Endothelial cell of umbilical vein (primary cell): ENCODE data around the gene CCDC116. TPM values are rescaled to one million over a fixed set of nuclear protein-coding genes. Genes with fewer than 3 reads are reported as not detected.

ENCODE experiments used
- BruUV-seq: library from RNA; stranded (reverse); fragments of 400-500 nt; replicated peaks from 2 replicates; lab custom pipeline; 2021; lab: Mats Ljungman, UMichigan
- CTCF ChIA-PET: fragments of 300-600, 350-600 bp; sonication (Branson Sonifier 250); formaldehyde crosslinking; loops from one replicate; lab custom pipeline; 2021; ENCODE audit warnings: antibody characterized with exemption, inconsistent platforms; lab: Charles Lee
- POLR2A ChIA-PET: fragments of 300-600, 350-600 bp; sonication (Branson Sonifier 250); formaldehyde crosslinking; loops from one replicate; lab custom pipeline; 2021; ENCODE audit warnings: antibody characterized with exemption, inconsistent platforms; lab: Charles Lee
- DNase-seq: peaks from one replicate; pipeline ENCODE4 v3.0.0-alpha.2; 2011; ENCODE audit warnings: low read depth, low spot score
- FAIRE-seq: peaks from 2 replicates; lab custom pipeline; 2011; peaks lifted over from hg19 to GRCh38; lab: Jason Lieb, UNC
- H2AFZ ChIP-seq: 2 replicates; pipeline ENCODE4 v1.6.0; 2012; ENCODE audit warnings: low read depth, low read length, control low read depth, inconsistent platforms
- H3K27ac ChIP-seq: 2 replicates; pipeline ENCODE4 v1.5.1; 2011; ENCODE audit warnings: low read depth, mild to moderate bottlenecking, control low read depth, low read length, moderate library complexity; ENCODE audit not compliant: insufficient read depth
- H3K27me3 ChIP-seq, 2 experiments: 2 replicates each; pipeline versions ENCODE4 v1.6.0 to v1.6.1; 2011; ENCODE audit warnings: low read length in 2 of 2, mixed read lengths in 1 of 2; ENCODE audit not compliant: control insufficient read depth in 2 of 2, insufficient read depth in 2 of 2
- H3K36me3 ChIP-seq, 2 experiments: 2 replicates in 1 of 2; 3 replicates in 1 of 2; pipeline ENCODE4 v1.5.1; 2011; ENCODE audit warnings: low read length in 2 of 2, mild to moderate bottlenecking in 1 of 2, moderate library complexity in 1 of 2; ENCODE audit not compliant: control insufficient read depth in 2 of 2, insufficient read depth in 2 of 2; ENCODE audit errors: extremely low read depth in 1 of 2
- H3K4me1 ChIP-seq: 3 replicates; pipeline ENCODE4 v1.5.1; 2011; ENCODE audit warnings: mild to moderate bottlenecking, low read length; ENCODE audit not compliant: control insufficient read depth, insufficient read depth; ENCODE audit errors: extremely low read depth
- H3K4me2 ChIP-seq: 2 replicates; pipeline ENCODE4 v1.6.1; 2011; ENCODE audit warnings: low read length, control low read depth, mixed read lengths; ENCODE audit not compliant: insufficient read depth
- H3K4me3 ChIP-seq, 3 experiments: fragments of 200-600 bp in 1 of 3; sonication (generic), shearing (Covaris generic) in 1 of 3; replicated peaks in 1 of 3; 2 replicates each; pipeline ENCODE4 v1.5.1; 2011 to 2016; ENCODE audit warnings: control low read depth in 3 of 3, low read length in 3 of 3, mild to moderate bottlenecking in 2 of 3, inconsistent platforms in 1 of 3, low read depth in 1 of 3, moderate library complexity in 1 of 3; ENCODE audit not compliant: insufficient read depth in 1 of 3
- H3K79me2 ChIP-seq: 2 replicates; pipeline ENCODE4 v1.6.0; 2012; ENCODE audit warnings: low read length, inconsistent platforms; ENCODE audit not compliant: control insufficient read depth, insufficient read depth
- H3K9ac ChIP-seq: replicated peaks from 2 replicates; pipeline ENCODE3; 2011; ENCODE audit warnings: low read length, control low read depth; ENCODE audit not compliant: insufficient read depth; ENCODE audit errors: extremely low read depth
- H3K9me1 ChIP-seq: replicated peaks from 3 replicates; pipeline ENCODE4 v1.6.0; 2011; ENCODE audit warnings: mild to moderate bottlenecking, low read length; ENCODE audit not compliant: control insufficient read depth, insufficient read depth; ENCODE audit errors: extremely low read depth
- H3K9me3 ChIP-seq: replicated peaks from 2 replicates; pipeline ENCODE4 v1.5.1; 2012; ENCODE audit warnings: low read length, inconsistent platforms; ENCODE audit not compliant: control insufficient read depth, insufficient read depth
- H4K20me1 ChIP-seq: replicated peaks from 2 replicates; pipeline ENCODE3; 2011; ENCODE audit warnings: mild to moderate bottlenecking, low read length; ENCODE audit not compliant: control insufficient read depth, insufficient read depth; ENCODE audit errors: extremely low read depth
- CTCF ChIP-seq, 2 donors: IDR thresholded peaks; 1 replicate in 1 of 2; 2 replicates in 1 of 2; pipeline ENCODE4 v1.5.1; 2011; ENCODE audit warnings: low read length in 2 of 2, mild to moderate bottlenecking in 2 of 2, moderate library complexity in 2 of 2, control low read depth in 1 of 2, inconsistent platforms in 1 of 2, low read depth in 1 of 2; ENCODE audit not compliant: insufficient read depth in 1 of 2; ENCODE audit errors: extremely low read depth in 1 of 2
- EZH2 ChIP-seq: IDR thresholded peaks from 2 replicates; pipeline ENCODE4 v1.6.1; 2012; ENCODE audit warnings: borderline replicate concordance, low read depth, mild to moderate bottlenecking, moderate library complexity, low read length, inconsistent platforms; ENCODE audit not compliant: severe bottlenecking
- FOS ChIP-seq: IDR thresholded peaks from 2 replicates; pipeline ENCODE4 v1.6.1; 2011; ENCODE audit warnings: mild to moderate bottlenecking, low read length, moderate library complexity, borderline replicate concordance; ENCODE audit not compliant: insufficient read depth
- GATA2 ChIP-seq: IDR thresholded peaks from 2 replicates; pipeline ENCODE4 v1.7.0; 2011; ENCODE audit warnings: low read depth, mild to moderate bottlenecking, moderate library complexity, mixed read lengths, low read length; ENCODE audit not compliant: insufficient read length, insufficient read depth
- JUN ChIP-seq: IDR thresholded peaks from 2 replicates; pipeline ENCODE4 v1.6.1; 2011; ENCODE audit warnings: borderline replicate concordance, low read depth; ENCODE audit not compliant: insufficient read length, insufficient read depth
- MAX ChIP-seq: IDR thresholded peaks from 2 replicates; pipeline ENCODE4 v1.6.1; 2011; ENCODE audit not compliant: insufficient read depth, insufficient read length
- MYC ChIP-seq: IDR thresholded peaks from one replicate; pipeline ENCODE4 v1.6.1; 2011; ENCODE audit warnings: mild to moderate bottlenecking, low read depth, low read length
- POLR2A ChIP-seq: IDR thresholded peaks from 2 replicates; pipeline ENCODE4 v1.6.1; 2012; ENCODE audit warnings: low read depth, mild to moderate bottlenecking, control low read depth, low read length
- POLR2AphosphoS5 ChIP-seq: IDR thresholded peaks from 2 replicates; pipeline ENCODE4 v1.6.1; 2012; ENCODE audit warnings: low read depth, mild to moderate bottlenecking, control low read depth, low read length, moderate library complexity; ENCODE audit not compliant: insufficient read depth
- dilution Hi-C: fragments of 300-500 bp; cut with MboI; formaldehyde crosslinking; loops from one replicate; pipeline ENCODE4 v1.15.0; 2019; ENCODE audit warnings: low sequenced_read_pairs; ENCODE audit not compliant: extremely low pct_ligation_motif_present
- intact Hi-C: fragments of 100-400 bp; cut with micrococcal nuclease; formaldehyde crosslinking; loops from one replicate; pipeline ENCODE4 v1.10.0; 2022
- polyA plus RNA-seq, 4 experiments: library from polyadenylated mRNA; depleted of rRNA in 3 of 4; stranded (reverse) in 3 of 4; unstranded in 1 of 4; fragments of >200 nt; gene quantifications; 2 replicates each; pipeline versions ENCODE4 v1.2.1 to v1.2.3, GENCODE V29; 2011 to 2012; ENCODE audit warnings: missing spikeins in 1 of 4
- total RNA-seq: library from RNA; stranded (reverse); gene quantifications from 2 replicates; pipeline ENCODE4 v1.2.3, GENCODE V29; 2021

CCDC116 gene
- total and polyA plus RNA-seq, 2 donors (not counting 3 experiments of a cell fraction or from before 2014, with no cell fraction given), result 0.21 to 0.33 TPM

GRCh38 chr22:21622919-21623647 lies 9.5 kb upstream of the CCDC116 start:
- dilution Hi-C loops, result no loop called here
- intact Hi-C loops, result no loop called here
- Histone ChIP-seq H3K79me2 (peaks cover 40% of the 10 kb centered on the region), H3K4me1 (no peaks in the 10 kb centered on the region), H4K20me1 (no peaks in the 10 kb centered on the region), H3K27ac (no peak overlapping the region), H3K9me1 (no peaks in the 10 kb centered on the region), H3K4me2 (no peak overlapping the region), H3K27me3 (no peaks in the 10 kb centered on the region), H3K36me3 (peaks cover 0 to 16% of the 10 kb centered on the region in 2 experiments), H3K4me3 (no peak overlapping the region), H3K9ac (no peak overlapping the region), H2AFZ (no peak overlapping the region), H3K9me3 (no peaks in the 10 kb centered on the region)
- BruUV-seq, result no TSS peak
- TF ChIP-seq FOS, result no peak
- TF ChIP-seq POLR2AphosphoS5, result no peak
- no peak for TF ChIP-seq GATA2
- no peak for TF ChIP-seq MYC
- ChIA-PET CTCF (interaction anchor here (0.9 to 1.6 kb wide), 2 partner anchors 13 to 24 kb away, joined by 4 read pairs; no protein-coding TSS in a partner anchor), POLR2A (no interaction called here)
- FAIRE-seq, result no peak
- no peak for DNase-seq

GRCh38 chr22:21623648-21623970 lies 9.0 kb upstream of the CCDC116 start:
- BruUV-seq, result no TSS peak
- Histone ChIP-seq H3K79me2 (peaks cover 44% of the 10 kb centered on the region), H3K36me3 (peaks cover 0 to 16% of the 10 kb centered on the region in 2 experiments), H3K4me1 (no peaks in the 10 kb centered on the region), H3K27me3 (no peaks in the 10 kb centered on the region), H3K27ac (no peak overlapping the region), H3K4me3 (no peak overlapping the region), H3K9me1 (no peaks in the 10 kb centered on the region), H3K9ac (no peak overlapping the region), H3K4me2 (no peak overlapping the region), H2AFZ (no peak overlapping the region), H4K20me1 (no peaks in the 10 kb centered on the region), H3K9me3 (no peaks in the 10 kb centered on the region)
- dilution Hi-C loops (no loop called here), intact Hi-C loops (no loop called here)
- no peak for DNase-seq
- no peak for TF ChIP-seq MYC
- TF ChIP-seq POLR2A, result no peak
- no peak for TF ChIP-seq CTCF (IDR thresholded peaks at IDR 0.05; ENCODE audit: extremely low read depth in 1 of 2, insufficient read depth in 1 of 2, low read depth in 1 of 2, low read length in 2 of 2)
- no peak for TF ChIP-seq EZH2
- no peak for TF ChIP-seq GATA2
- no peak for TF ChIP-seq JUN
- no peak for TF ChIP-seq FOS
- TF ChIP-seq POLR2AphosphoS5, result no peak
- no peak for TF ChIP-seq MAX
- ChIA-PET CTCF (interaction anchor here (1.6 to 1.8 kb wide), 2 partner anchors 13 to 19 kb away, joined by 4 to 8 read pairs; partner anchors contain the start of gene SDF2L1), POLR2A (no interaction called here)
- no peak for FAIRE-seq
